ENCODE measurements around the gene PIK3C2B. TPM values are rescaled to one million over a fixed set of nuclear protein-coding genes. Genes with fewer than 3 reads are reported as not detected.

Gene PIK3C2B
- total RNA-seq, 2 experiments from 2014 or later = 27.4 to 28.9 TPM

- ChIA-PET CTCF (interaction anchor here (0.6 to 8.1 kb wide), 11 partner anchors 8 to 322 kb away, joined by 3 to 102 read pairs (median 4); partner anchors contain the start of gene PIK3C2B), POLR2A (no interaction called here)
- Mint-ChIP-seq H3K4me3 (no peak overlapping the region), H3K27me3 (no peaks in the 10 kb centered on the region), H3K27ac (no peak overlapping the region), H3K36me3 (ENCODE audit: low read depth) (peaks cover 26% of the 10 kb centered on the region), H3K9me3 (no peaks in the 10 kb centered on the region), H3K4me1 (peaks cover 46% of the 10 kb centered on the region)
- DNase-seq = no peak
Observed at GRCh38 chr1:204451352-204452124, 43.1 kb downstream of the PIK3C2B start.

- DNase-seq = no peak
- Mint-ChIP-seq H3K4me1 (peaks cover 49% of the 10 kb centered on the region), H3K27ac (peak overlapping the region; percentile 60), H3K36me3 (ENCODE audit: low read depth) (peaks cover 29% of the 10 kb centered on the region), H3K9me3 (no peaks in the 10 kb centered on the region), H3K27me3 (no peaks in the 10 kb centered on the region), H3K4me3 (no peak overlapping the region)
- ChIA-PET POLR2A (no interaction called here), CTCF (interaction anchor here (0.6 to 8.1 kb wide), 9 partner anchors 9 to 56 kb away, joined by 3 to 102 read pairs (median 4); partner anchors contain the start of gene PIK3C2B)
Observed at GRCh38 chr1:204450461-204451257, 43.9 kb downstream of the PIK3C2B start.

DNA sequence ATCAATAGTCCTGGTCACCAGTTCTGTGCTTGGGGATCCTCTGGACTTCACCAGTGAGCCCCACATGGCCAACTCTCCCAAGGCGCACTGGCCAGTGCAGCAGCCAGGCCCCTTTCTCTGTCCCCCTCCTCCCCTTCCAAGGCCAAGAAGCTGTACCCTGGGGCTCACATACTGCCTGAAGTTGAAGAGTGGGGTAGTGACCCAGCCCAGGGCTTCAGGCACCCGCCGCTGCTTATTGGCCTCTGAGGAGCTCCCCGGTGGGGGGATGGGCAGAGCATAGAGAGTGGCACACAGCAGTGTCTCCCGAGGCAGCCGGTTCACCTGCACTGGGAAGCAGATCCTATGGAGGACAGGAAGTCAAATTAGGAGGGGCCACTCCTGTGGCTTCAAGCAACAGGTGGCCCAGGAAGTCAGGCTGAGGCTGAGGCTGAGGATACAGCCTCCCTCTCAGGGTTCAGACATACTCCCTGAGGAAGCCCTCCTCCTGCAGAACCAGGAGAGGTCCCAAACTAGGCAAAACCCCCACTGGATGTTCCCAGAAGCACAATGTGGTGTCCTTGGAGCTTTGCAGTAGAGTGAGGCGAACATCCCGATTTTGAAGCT, 44.8 kb downstream of the PIK3C2B start:
- Mint-ChIP-seq H3K4me1 (peaks cover 50% of the 10 kb centered on the region), H3K9me3 (no peaks in the 10 kb centered on the region), H3K27me3 (no peaks in the 10 kb centered on the region), H3K27ac (peak overlapping the region; percentile 36), H3K36me3 (ENCODE audit: low read depth) (peaks cover 29% of the 10 kb centered on the region), H3K4me3 (no peak overlapping the region)
- no peak for DNase-seq
- CTCF ChIA-PET = interaction anchor here (1.2 to 8.1 kb wide), 6 partner anchors 8 to 56 kb away, joined by 3 to 106 read pairs (median 6); partner anchors contain the start of gene PIK3C2B
- POLR2A ChIA-PET = no interaction called here

GRCh38 chr1:204448991-204449677, 45.5 kb downstream of the PIK3C2B start:
- H3K27me3 Mint-ChIP-seq = no peaks in the 10 kb centered on the region
- H3K36me3 Mint-ChIP-seq (ENCODE audit: low read depth) = peaks cover 33% of the 10 kb centered on the region
- ChIA-PET POLR2A (no interaction called here), CTCF (interaction anchor here (1.4 to 8.1 kb wide), 5 partner anchors 12 to 358 kb away, joined by 5 to 106 read pairs (median 7); partner anchors contain the start of gene PIK3C2B)
- H3K27ac Mint-ChIP-seq = peak overlapping the region; percentile 36
- H3K9me3 Mint-ChIP-seq = no peaks in the 10 kb centered on the region
- peaks cover 54% of the 10 kb centered on the region for H3K4me1 Mint-ChIP-seq
- DNase-seq = no peak
- H3K4me3 Mint-ChIP-seq = no peak overlapping the region

GRCh38 chr1:204448344-204448964, 46.2 kb downstream of the PIK3C2B start:
- no peaks in the 10 kb centered on the region for H3K9me3 Mint-ChIP-seq
- no peak overlapping the region for H3K4me3 Mint-ChIP-seq
- POLR2A ChIA-PET = no interaction called here
- H3K4me1 Mint-ChIP-seq = peaks cover 56% of the 10 kb centered on the region
- no peak for DNase-seq
- no peaks in the 10 kb centered on the region for H3K27me3 Mint-ChIP-seq
- H3K36me3 Mint-ChIP-seq (ENCODE audit: low read depth) = peaks cover 35% of the 10 kb centered on the region
- H3K27ac Mint-ChIP-seq = no peak overlapping the region
- CTCF ChIA-PET = interaction anchor here (1.2 to 8.1 kb wide), 7 partner anchors 10 to 359 kb away, joined by 4 to 106 read pairs (median 7); partner anchors contain the start of gene PIK3C2B

DNA sequence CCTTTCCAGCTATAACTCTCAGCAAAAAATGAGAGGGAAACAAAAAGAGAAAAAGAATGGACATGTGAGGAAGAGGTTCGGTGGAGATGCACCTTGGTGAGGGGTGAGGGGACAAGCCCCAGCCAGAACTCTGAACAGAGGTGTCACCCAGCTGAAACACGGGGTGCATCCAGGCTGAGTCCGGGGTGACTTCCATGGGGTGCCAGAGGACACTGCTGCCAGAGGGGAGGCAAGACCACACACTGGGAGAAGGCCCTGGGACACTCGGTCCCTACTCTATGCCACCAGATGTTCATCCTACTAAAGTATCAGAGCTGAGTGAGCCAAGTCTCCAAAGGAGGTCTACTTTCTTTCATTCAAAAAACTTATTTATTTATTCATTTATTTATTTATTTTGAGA, 46.9 kb downstream of the PIK3C2B start:
- no peak for DNase-seq
- Mint-ChIP-seq H3K4me3 (no peak overlapping the region), H3K27ac (peak overlapping the region; percentile 69), H3K27me3 (no peaks in the 10 kb centered on the region), H3K4me1 (peaks cover 49% of the 10 kb centered on the region), H3K9me3 (no peaks in the 10 kb centered on the region), H3K36me3 (ENCODE audit: low read depth) (peaks cover 28% of the 10 kb centered on the region)
- POLR2A ChIA-PET = interaction anchor here (0.6 to 0.7 kb wide), 2 partner anchors 15 to 59 kb away, joined by 5 to 6 read pairs; no protein-coding TSS in a partner anchor
- CTCF ChIA-PET = interaction anchor here (1.1 to 8.1 kb wide), 8 partner anchors 10 to 360 kb away, joined by 3 to 106 read pairs (median 6); partner anchors contain the start of gene PIK3C2B

DNA sequence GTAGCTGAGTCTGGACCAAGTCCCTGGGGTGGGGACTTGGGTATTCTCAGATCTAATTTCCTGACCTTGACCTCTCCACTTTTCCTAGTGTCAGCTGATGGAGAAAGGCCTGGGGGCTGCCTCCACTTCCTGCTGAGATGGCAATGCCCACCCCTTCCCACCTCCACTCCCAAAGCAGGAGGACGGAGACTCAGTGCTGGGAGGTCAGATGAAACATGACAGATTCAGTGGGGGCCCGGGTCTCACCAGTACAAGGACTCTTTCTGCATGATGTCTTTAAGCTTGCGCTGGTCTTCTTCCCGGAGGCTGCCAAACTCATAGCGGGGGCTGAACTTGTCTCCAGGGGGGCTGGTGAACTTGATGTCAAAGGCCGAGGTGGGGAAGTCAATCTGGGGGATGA, 47.4 kb downstream of the PIK3C2B start:
- POLR2A ChIA-PET = interaction anchor here (0.6 to 1.2 kb wide), 3 partner anchors 16 to 59 kb away, joined by 4 to 6 read pairs (median 5); no protein-coding TSS in a partner anchor
- H3K4me3 Mint-ChIP-seq = no peak overlapping the region
- H3K27me3 Mint-ChIP-seq = no peaks in the 10 kb centered on the region
- no peak for DNase-seq
- H3K9me3 Mint-ChIP-seq = no peaks in the 10 kb centered on the region
- CTCF ChIA-PET = interaction anchor here (0.6 to 8.1 kb wide), 17 partner anchors 8 to 360 kb away, joined by 3 to 106 read pairs (median 7); partner anchors contain the start of gene PIK3C2B
- peaks cover 29% of the 10 kb centered on the region for H3K36me3 Mint-ChIP-seq (ENCODE audit: low read depth)
- H3K4me1 Mint-ChIP-seq = peaks cover 48% of the 10 kb centered on the region
- no peak overlapping the region for H3K27ac Mint-ChIP-seq

DNA sequence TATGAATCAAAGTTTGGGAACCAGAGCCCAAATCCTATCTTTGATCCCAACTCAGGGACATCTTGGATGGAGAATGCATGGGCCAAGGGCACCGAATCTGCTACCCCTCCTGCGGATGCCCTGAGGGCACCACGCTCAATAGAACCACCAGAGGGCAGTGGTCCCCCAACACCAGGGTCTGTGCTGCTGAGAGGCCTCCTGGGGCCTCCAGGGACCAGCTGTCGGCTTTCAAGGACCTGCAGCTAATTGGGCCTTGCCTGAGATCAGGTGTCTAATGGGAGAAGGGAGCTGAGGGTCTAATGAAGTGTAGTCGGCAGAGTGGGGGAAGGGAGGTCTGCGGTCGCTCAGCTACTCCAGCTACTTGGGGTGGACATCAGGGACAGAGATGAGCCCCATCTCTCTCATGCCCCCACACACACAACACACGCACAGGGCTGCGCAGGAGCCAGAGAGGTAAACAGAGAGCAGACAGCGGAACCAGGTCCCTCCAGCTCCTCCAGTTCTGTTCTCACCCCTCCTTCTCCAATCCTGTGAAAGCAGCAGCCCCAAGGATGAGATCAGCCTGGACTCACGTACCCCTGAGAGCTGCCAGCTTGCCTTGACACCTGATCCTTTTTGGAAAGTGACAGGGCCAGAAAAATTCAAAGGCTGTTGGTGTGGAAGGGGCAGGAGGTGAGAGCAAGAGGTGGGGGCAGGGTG, 48.0 kb downstream of the PIK3C2B start:
- H3K4me3 Mint-ChIP-seq = no peak overlapping the region
- peaks cover 35% of the 10 kb centered on the region for H3K36me3 Mint-ChIP-seq (ENCODE audit: low read depth)
- CTCF ChIA-PET = interaction anchor here (0.6 to 8.1 kb wide), 23 partner anchors 8 to 360 kb away, joined by 3 to 106 read pairs (median 6); partner anchors contain the start of gene PIK3C2B
- H3K27ac Mint-ChIP-seq = peak overlapping the region; percentile 76
- H3K27me3 Mint-ChIP-seq = no peaks in the 10 kb centered on the region
- H3K4me1 Mint-ChIP-seq = peaks cover 43% of the 10 kb centered on the region
- peak; percentile 84 for DNase-seq
- POLR2A ChIA-PET = interaction anchor here (1.1 to 1.2 kb wide), 2 partner anchors 46 to 47 kb away, joined by 3 to 4 read pairs; no protein-coding TSS in a partner anchor
- no peaks in the 10 kb centered on the region for H3K9me3 Mint-ChIP-seq

DNA sequence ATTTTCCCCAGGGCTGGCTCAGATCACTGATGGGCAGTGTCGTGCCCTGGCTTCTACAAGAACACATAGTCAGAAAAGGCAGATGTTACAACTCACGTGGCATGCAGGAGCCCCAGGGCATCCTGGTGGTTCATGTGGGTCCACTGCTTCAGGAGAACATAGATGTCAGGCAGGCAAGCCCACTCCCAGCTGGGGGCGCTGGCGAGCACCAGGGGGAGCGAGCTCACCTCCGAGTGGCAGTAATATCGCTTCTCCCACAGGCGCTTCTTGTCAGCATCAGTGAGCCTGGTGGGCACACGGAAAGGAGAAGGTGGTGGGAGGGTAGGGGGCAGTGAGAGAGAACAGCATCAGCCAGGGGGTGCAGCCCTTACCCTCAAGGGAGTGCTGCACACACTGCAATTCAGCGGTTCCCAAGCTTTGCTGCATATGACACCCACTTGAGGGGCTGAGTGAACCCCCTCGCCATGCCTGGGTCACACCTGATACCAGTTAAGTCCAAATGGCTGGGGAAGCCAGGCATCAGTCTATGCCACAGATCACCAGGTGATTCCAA, 48.7 kb downstream of the PIK3C2B start:
- peak; percentile 48 for DNase-seq
- Mint-ChIP-seq H3K4me1 (peaks cover 39% of the 10 kb centered on the region), H3K27ac (no peak overlapping the region), H3K4me3 (no peak overlapping the region), H3K9me3 (no peaks in the 10 kb centered on the region), H3K36me3 (ENCODE audit: low read depth) (peaks cover 36% of the 10 kb centered on the region), H3K27me3 (no peaks in the 10 kb centered on the region)
- ChIA-PET POLR2A (interaction anchor here (0.6 to 1.2 kb wide), 3 partner anchors 47 to 61 kb away, joined by 3 to 8 read pairs (median 4); no protein-coding TSS in a partner anchor), CTCF (interaction anchor here (1.0 to 8.1 kb wide), 19 partner anchors 8 to 361 kb away, joined by 3 to 106 read pairs (median 7); partner anchors contain the start of genes MDM4 and PIK3C2B)
